Measurements from ENCODE around the gene LIPN.
"Not testable (repeated sequence)": the region's sequence is repeated elsewhere in the genome, so short reads cannot be mapped to it uniquely, and the experiment has no call there.

LIPN gene

GRCh38 chr10:88759366-88760101, at the start of gene LIPN:
TSS of gene LIPN (plus strand) at chr10:88760020. CDS start at chr10:88761406, 1,386 bp downstream.
- no peak for DNase-seq

GRCh38 chr10:88715517-88715916, 44.3 kb upstream of the LIPN start:
- no peak for DNase-seq

- DNase-seq, result no peak
These were observed 38.4 kb upstream of the LIPN start for GRCh38 chr10:88721392-88721791.

GRCh38 chr10:88725798-88726197, 34.0 kb upstream of the LIPN start:
- no peak for DNase-seq

- DNase-seq, result peak; percentile 20
These were observed 31.6 kb upstream of the LIPN start for GRCh38 chr10:88728107-88728763.

- DNase-seq, result no peak
These were observed 29.0 kb upstream of the LIPN start for GRCh38 chr10:88730864-88731263.

GRCh38 chr10:88731296-88731695, 28.5 kb upstream of the LIPN start:
- DNase-seq, result no peak

- no peak for DNase-seq
These were observed 26.6 kb upstream of the LIPN start for GRCh38 chr10:88733215-88733614.

- no peak for DNase-seq
These were observed 24.2 kb upstream of the LIPN start for GRCh38 chr10:88735661-88736060.

- not testable (repeated sequence) for DNase-seq
These were observed 17.9 kb upstream of the LIPN start for GRCh38 chr10:88741921-88742320.

GRCh38 chr10:88742448-88742847, 17.4 kb upstream of the LIPN start:
- DNase-seq, result no peak

GRCh38 chr10:88744002-88744401, 15.8 kb upstream of the LIPN start:
- DNase-seq, result no peak

GRCh38 chr10:88745633-88746032, 14.2 kb upstream of the LIPN start:
- DNase-seq, result no peak

GRCh38 chr10:88754287-88754686, 5.5 kb upstream of the LIPN start:
- DNase-seq, result no peak

GRCh38 chr10:88755753-88756152, 4.1 kb upstream of the LIPN start:
- DNase-seq, result no peak

- no peak for DNase-seq
These were observed 3.2 kb upstream of the LIPN start for GRCh38 chr10:88756660-88757059.

- no peak for DNase-seq
These were observed 3.1 kb downstream of the LIPN start for GRCh38 chr10:88762906-88763305.

GRCh38 chr10:88763441-88763840, 3.6 kb downstream of the LIPN start:
- DNase-seq, result no peak

- no peak for DNase-seq
These were observed 4.3 kb downstream of the LIPN start for GRCh38 chr10:88764110-88764509.

- DNase-seq, result no peak
These were observed 6.0 kb downstream of the LIPN start for GRCh38 chr10:88765816-88766215.

- DNase-seq, result no peak
These were observed 9.6 kb downstream of the LIPN start for GRCh38 chr10:88769384-88769783.

GRCh38 chr10:88781206-88781605, 21.4 kb downstream of the LIPN start:
- no peak for DNase-seq

- no peak for DNase-seq
These were observed 22.4 kb downstream of the LIPN start for GRCh38 chr10:88782222-88782621.

- no peak for DNase-seq
These were observed 23.9 kb downstream of the LIPN start for GRCh38 chr10:88783724-88784123.

All from activated naive CD4-positive, alpha-beta T cell treated with anti-CD3 and anti-CD28 coated beads, Interleukin-2, amount 50 U/mL, for 16 hours (primary cell).